DND-41 (cell line): ENCODE data around the gene IFIT5.

Experiments
- CTCF ChIP-seq: IDR thresholded peaks from 2 replicates; pipeline ENCODE4 v1.5.1; 2012; ENCODE audit warnings: borderline replicate concordance, low read length, moderate library complexity, mild to moderate bottlenecking; ENCODE audit not compliant: poor library complexity, severe bottlenecking; ENCODE audit errors: extremely low read depth
- EZH2 ChIP-seq: IDR thresholded peaks from 3 replicates; pipeline ENCODE4 v1.6.1; 2012; ENCODE audit warnings: borderline replicate concordance, low read depth, mild to moderate bottlenecking, moderate library complexity, low read length, inconsistent platforms; ENCODE audit not compliant: severe bottlenecking

GRCh38 chr10:89390476-89391225 lies 23.7 kb upstream of the IFIT5 start:
- no peak for TF ChIP-seq CTCF
- no peak for TF ChIP-seq EZH2
